K562 (cell line): ENCODE results near the gene SYNGR3. TPM values are rescaled to one million over a fixed set of nuclear protein-coding genes. Genes with fewer than 3 reads are reported as not detected.

Source experiments
- BRF1 ChIP-seq: IDR thresholded peaks from 3 replicates; pipeline ENCODE4 v1.6.1; 2011; ENCODE audit warnings: borderline replicate concordance, mild to moderate bottlenecking; ENCODE audit not compliant: insufficient read length; ENCODE audit errors: extremely low read depth
- CBFA2T3 ChIP-seq: fragments of 450-650 bp; IDR thresholded peaks from 2 replicates; pipeline ENCODE4 v1.6.1; 2017
- CHD2 ChIP-seq: IDR thresholded peaks from 2 replicates; pipeline ENCODE4 v1.6.1; 2011; ENCODE audit warnings: low read depth, low read length
- CREM ChIP-seq: IDR thresholded peaks from 2 replicates; pipeline ENCODE4 v1.6.1; 2014; ENCODE audit warnings: antibody characterized with exemption, low read depth
- HDAC8 ChIP-seq: fragments of 450-650 bp; IDR thresholded peaks from 2 replicates; pipeline ENCODE4 v1.6.1; 2016; ENCODE audit warnings: mild to moderate bottlenecking, missing genetic modification characterization, moderate library complexity, missing compliant biosample characterization
- KDM1A ChIP-seq, 2 experiments: fragments of 450-650 bp; IDR thresholded peaks; 2 replicates each; pipeline ENCODE4 v1.6.1; 2016; ENCODE audit warnings: mild to moderate bottlenecking in 2 of 2
- KDM2B ChIP-seq: fragments of 250-450 bp; sonication (Bioruptor Pico); IDR thresholded peaks from 2 replicates; pipeline ENCODE4 v1.8.0; 2021; ENCODE audit warnings: mild to moderate bottlenecking, moderate library complexity
- MTA1 ChIP-seq: fragments of 450-650 bp; IDR thresholded peaks from 2 replicates; pipeline ENCODE4 v1.6.1; 2017; ENCODE audit warnings: borderline replicate concordance
- NR2C1 ChIP-seq, 2 experiments: fragments of 450-650 bp; IDR thresholded peaks; 2 replicates each; pipeline ENCODE4 v1.6.1; 2017; ENCODE audit warnings: mild to moderate bottlenecking in 2 of 2, antibody characterized with exemption in 1 of 2, inconsistent platforms in 1 of 2, missing compliant biosample characterization in 1 of 2, missing genetic modification characterization in 1 of 2
- POLR2A ChIP-seq: fragments of 450-650 bp; conservative IDR thresholded peaks from 2 replicates; pipeline ENCODE4 v1.6.1; 2016
- SMAD3 ChIP-seq: fragments of 450-650 bp; formaldehyde crosslinking; conservative IDR thresholded peaks from 2 replicates; pipeline ENCODE4 v1.4.0; 2020; ENCODE audit warnings: mild to moderate bottlenecking
- TRIM24 ChIP-seq, 2 experiments: fragments of 450-650 bp; IDR thresholded peaks; 2 replicates each; pipeline ENCODE4 v1.6.1; 2016
- TRIM28 ChIP-seq: fragments of 450-650 bp; IDR thresholded peaks from 2 replicates; pipeline ENCODE4 v1.6.1; 2017
- ZKSCAN1 ChIP-seq: fragments of 150-350 bp; IDR thresholded peaks from 2 replicates; pipeline ENCODE4 v1.6.1; 2016; ENCODE audit warnings: low read depth, low read length
- ZNF217 ChIP-seq: sonication (generic); formaldehyde crosslinking; IDR thresholded peaks from 2 replicates; pipeline ENCODE4 v1.8.0; 2022; ENCODE audit warnings: mild to moderate bottlenecking, missing genetic modification reagents
- polyA plus RNA-seq, 8 experiments: library from polyadenylated mRNA; depleted of rRNA in 4 of 8; stranded (reverse) in 5 of 8; unstranded in 3 of 8; fragments of >200 nt; fragmentation: Nextera tagmentation in 2 of 8; fragmentation: Illumina TruSeq in 1 of 8; extraction: Ambion mirVana in 2 of 8; extraction: Trizol in 1 of 8; gene quantifications; 2 replicates each; pipeline versions ENCODE4 v1.2.1 to v1.2.3, GENCODE V29; 2011 to 2014; ENCODE audit warnings: inconsistent platforms in 1 of 8, missing spikeins in 1 of 8
- total RNA-seq, 7 experiments: library from RNA; depleted of rRNA in 6 of 7; stranded (reverse); fragments of >200 nt in 6 of 7; fragmentation: Illumina TruSeq in 2 of 7; extraction: Trizol in 2 of 7; gene quantifications; 2 replicates each; pipeline versions ENCODE4 v1.2.1 to v1.2.3, GENCODE V29; 2011 to 2021; ENCODE audit warnings: low replicate concordance in 1 of 7
- TF ChIP-seq, protein P1 (sequence below): fragments of 450-650 bp; formaldehyde crosslinking; IDR thresholded peaks from 2 replicates; pipeline ENCODE4 v1.4.0; 2020; ENCODE audit warnings: mild to moderate bottlenecking, moderate library complexity
- TF ChIP-seq, protein P2 (sequence below): fragments of 450-650 bp; IDR thresholded peaks from 2 replicates; pipeline ENCODE4 v1.6.1; 2016; ENCODE audit warnings: low read depth, mild to moderate bottlenecking, moderate library complexity
- TF ChIP-seq, protein P3 (sequence below): fragments of 450-650 bp; conservative IDR thresholded peaks from 2 replicates; pipeline ENCODE4 v1.6.1; 2016; ENCODE audit warnings: missing genetic modification characterization, low read depth, mild to moderate bottlenecking, missing compliant biosample characterization, moderate library complexity
- TF ChIP-seq, protein P4 (sequence below): fragments of 450-650 bp; conservative IDR thresholded peaks from 2 replicates; pipeline ENCODE4 v1.6.1; 2016; ENCODE audit warnings: missing genetic modification characterization, low read depth, mild to moderate bottlenecking, control low read depth, missing compliant biosample characterization
- TF ChIP-seq, protein P5 (sequence below): fragments of 250-450 bp; sonication (Bioruptor Pico); IDR thresholded peaks from 2 replicates; pipeline ENCODE4 v1.4.0; 2020; ENCODE audit warnings: mild to moderate bottlenecking, moderate library complexity, borderline replicate concordance
- TF ChIP-seq, protein P6 (sequence below): sonication (generic); formaldehyde crosslinking; IDR thresholded peaks from 2 replicates; pipeline ENCODE4 v1.9.0; 2022; ENCODE audit warnings: mild to moderate bottlenecking, missing genetic modification reagents

The SYNGR3 gene
- total and polyA plus RNA-seq, 9 of the 15 experiments (the other 6 are each of a cell fraction or from before 2014, with no cell fraction given), result 3.7 to 69.2 (median 36.3) TPM

DNA sequence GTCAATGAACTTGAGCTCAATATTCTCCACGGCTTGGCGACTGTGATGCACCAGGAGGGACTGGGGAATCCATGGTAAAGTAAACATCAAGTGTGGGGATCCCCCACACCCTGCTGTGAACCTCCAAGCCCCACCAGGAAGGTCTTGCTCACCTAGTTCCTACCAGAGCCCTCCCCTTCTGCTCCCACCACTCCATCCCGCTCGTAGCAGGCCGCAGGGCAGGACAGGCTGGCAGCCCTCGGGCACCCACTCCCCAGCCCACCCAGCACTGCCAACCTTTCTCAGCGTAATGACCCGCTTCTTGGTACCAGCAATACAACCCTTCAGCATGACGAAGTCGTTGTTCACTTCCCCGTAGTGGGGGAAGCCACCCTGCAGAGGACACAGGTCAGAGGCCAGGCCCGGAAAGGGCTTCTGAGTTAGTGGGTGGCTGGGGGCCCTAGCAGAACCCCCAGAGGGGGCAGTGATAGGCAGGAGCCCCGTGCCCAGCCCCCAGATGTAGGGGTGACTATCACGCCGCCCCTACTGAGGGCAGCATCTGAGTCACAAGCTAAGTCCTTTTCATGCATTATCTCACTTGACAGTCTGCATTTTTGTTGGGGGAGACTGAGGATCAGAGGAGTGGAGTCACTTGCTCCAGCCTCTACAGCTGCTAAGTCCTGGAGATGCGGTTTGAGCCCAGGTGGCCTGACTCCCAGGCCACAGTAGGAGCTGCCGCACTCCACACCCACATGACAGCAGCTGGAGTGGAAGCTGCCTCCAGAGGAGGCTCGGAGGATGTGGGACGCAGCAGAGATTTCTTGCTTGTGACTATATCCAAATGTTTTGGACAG is 44.0 kb upstream of the SYNGR3 start (continued):
- TF ChIP-seq, protein P1, sequence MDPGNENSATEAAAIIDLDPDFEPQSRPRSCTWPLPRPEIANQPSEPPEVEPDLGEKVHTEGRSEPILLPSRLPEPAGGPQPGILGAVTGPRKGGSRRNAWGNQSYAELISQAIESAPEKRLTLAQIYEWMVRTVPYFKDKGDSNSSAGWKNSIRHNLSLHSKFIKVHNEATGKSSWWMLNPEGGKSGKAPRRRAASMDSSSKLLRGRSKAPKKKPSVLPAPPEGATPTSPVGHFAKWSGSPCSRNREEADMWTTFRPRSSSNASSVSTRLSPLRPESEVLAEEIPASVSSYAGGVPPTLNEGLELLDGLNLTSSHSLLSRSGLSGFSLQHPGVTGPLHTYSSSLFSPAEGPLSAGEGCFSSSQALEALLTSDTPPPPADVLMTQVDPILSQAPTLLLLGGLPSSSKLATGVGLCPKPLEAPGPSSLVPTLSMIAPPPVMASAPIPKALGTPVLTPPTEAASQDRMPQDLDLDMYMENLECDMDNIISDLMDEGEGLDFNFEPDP (CRISPR knock-in tag), result no peak
- TF ChIP-seq CHD2 (no peak), ZKSCAN1 (no peak), POLR2A (no peak), CREM (no peak), SMAD3 (CRISPR knock-in tag) (no peak), MTA1 (no peak), KDM1A (IDR thresholded peaks at IDR 0.05) (peak in 1 of 2 experiments; percentile 26; a peak in 1 of 4 replicates), HDAC8 (tag) (no peak), TRIM28 (no peak), CBFA2T3 (peak; percentile 88), NR2C1 (IDR thresholded peaks at IDR 0.05) (no peak), NR2C1 (tag; IDR thresholded peaks at IDR 0.05) (no peak), ZNF217 (no peak), TRIM24 (IDR thresholded peaks at IDR 0.05) (peak; percentile 22 to 27; a peak in 2 of 4 replicates), KDM2B (CRISPR knock-in tag) (no peak), BRF1 (no peak)
- TF ChIP-seq, protein P2, sequence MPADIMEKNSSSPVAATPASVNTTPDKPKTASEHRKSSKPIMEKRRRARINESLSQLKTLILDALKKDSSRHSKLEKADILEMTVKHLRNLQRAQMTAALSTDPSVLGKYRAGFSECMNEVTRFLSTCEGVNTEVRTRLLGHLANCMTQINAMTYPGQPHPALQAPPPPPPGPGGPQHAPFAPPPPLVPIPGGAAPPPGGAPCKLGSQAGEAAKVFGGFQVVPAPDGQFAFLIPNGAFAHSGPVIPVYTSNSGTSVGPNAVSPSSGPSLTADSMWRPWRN, result no peak
- TF ChIP-seq, protein P3, sequence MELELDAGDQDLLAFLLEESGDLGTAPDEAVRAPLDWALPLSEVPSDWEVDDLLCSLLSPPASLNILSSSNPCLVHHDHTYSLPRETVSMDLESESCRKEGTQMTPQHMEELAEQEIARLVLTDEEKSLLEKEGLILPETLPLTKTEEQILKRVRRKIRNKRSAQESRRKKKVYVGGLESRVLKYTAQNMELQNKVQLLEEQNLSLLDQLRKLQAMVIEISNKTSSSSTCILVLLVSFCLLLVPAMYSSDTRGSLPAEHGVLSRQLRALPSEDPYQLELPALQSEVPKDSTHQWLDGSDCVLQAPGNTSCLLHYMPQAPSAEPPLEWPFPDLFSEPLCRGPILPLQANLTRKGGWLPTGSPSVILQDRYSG (tag), result no peak
- TF ChIP-seq, protein P4, sequence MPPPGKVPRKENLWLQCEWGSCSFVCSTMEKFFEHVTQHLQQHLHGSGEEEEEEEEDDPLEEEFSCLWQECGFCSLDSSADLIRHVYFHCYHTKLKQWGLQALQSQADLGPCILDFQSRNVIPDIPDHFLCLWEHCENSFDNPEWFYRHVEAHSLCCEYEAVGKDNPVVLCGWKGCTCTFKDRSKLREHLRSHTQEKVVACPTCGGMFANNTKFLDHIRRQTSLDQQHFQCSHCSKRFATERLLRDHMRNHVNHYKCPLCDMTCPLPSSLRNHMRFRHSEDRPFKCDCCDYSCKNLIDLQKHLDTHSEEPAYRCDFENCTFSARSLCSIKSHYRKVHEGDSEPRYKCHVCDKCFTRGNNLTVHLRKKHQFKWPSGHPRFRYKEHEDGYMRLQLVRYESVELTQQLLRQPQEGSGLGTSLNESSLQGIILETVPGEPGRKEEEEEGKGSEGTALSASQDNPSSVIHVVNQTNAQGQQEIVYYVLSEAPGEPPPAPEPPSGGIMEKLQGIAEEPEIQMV (tag), result no peak
- TF ChIP-seq, protein P5, sequence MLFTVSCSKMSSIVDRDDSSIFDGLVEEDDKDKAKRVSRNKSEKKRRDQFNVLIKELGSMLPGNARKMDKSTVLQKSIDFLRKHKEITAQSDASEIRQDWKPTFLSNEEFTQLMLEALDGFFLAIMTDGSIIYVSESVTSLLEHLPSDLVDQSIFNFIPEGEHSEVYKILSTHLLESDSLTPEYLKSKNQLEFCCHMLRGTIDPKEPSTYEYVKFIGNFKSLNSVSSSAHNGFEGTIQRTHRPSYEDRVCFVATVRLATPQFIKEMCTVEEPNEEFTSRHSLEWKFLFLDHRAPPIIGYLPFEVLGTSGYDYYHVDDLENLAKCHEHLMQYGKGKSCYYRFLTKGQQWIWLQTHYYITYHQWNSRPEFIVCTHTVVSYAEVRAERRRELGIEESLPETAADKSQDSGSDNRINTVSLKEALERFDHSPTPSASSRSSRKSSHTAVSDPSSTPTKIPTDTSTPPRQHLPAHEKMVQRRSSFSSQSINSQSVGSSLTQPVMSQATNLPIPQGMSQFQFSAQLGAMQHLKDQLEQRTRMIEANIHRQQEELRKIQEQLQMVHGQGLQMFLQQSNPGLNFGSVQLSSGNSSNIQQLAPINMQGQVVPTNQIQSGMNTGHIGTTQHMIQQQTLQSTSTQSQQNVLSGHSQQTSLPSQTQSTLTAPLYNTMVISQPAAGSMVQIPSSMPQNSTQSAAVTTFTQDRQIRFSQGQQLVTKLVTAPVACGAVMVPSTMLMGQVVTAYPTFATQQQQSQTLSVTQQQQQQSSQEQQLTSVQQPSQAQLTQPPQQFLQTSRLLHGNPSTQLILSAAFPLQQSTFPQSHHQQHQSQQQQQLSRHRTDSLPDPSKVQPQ, result no peak
- TF ChIP-seq, protein P6, sequence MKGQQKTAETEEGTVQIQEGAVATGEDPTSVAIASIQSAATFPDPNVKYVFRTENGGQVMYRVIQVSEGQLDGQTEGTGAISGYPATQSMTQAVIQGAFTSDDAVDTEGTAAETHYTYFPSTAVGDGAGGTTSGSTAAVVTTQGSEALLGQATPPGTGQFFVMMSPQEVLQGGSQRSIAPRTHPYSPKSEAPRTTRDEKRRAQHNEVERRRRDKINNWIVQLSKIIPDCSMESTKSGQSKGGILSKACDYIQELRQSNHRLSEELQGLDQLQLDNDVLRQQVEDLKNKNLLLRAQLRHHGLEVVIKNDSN (CRISPR knock-in tag), result no peak
